Measurements from ENCODE around the gene FAM184A. TPM values are rescaled to one million over a fixed set of nuclear protein-coding genes. Genes with fewer than 3 reads are reported as not detected.

FAM184A gene
- total RNA-seq, 3 donors from 2014 or later: 7.0 to 12.8 (median 7.5) TPM

DNA sequence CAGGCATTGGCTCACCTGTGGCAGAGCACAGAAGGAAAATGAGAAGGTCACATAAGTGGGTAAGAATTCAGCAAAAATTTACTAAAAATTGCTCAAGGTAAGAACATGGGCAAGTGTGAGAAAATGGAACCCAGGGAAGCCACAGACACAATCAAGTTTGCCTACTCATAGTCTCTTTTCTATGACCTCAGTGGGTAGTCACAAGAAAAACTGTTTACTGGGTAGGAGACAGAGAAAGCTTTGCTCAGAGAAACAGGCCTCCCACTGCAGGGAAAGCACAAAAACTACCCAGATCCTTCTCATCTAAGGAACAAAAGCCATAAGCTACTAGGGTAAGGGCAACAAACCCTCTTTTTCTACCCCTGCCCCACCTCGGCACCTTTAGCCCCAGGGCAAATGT is 35.2 kb downstream of the FAM184A start:
- H3K36me3 ChIP-seq: no peaks in the 10 kb centered on the region
- intact Hi-C loops (cut with DNase I; ENCODE audit: low total_unique reads): no loop called here
- H3K4me3 ChIP-seq: no peak overlapping the region
- H3K4me1 ChIP-seq: no peaks in the 10 kb centered on the region
- no peaks in the 10 kb centered on the region for H3K9me3 ChIP-seq
- DNase-seq (ENCODE audit: low spot score in 2 of 2): no peak
- H3K27ac ChIP-seq: no peak overlapping the region
- H3K27me3 ChIP-seq: no peaks in the 10 kb centered on the region
- TF ChIP-seq POLR2AphosphoS5 (IDR thresholded peaks at IDR 0.05) (no peak), POLR2A (IDR thresholded peaks at IDR 0.05) (no peak)
- TF ChIP-seq, protein P1, sequence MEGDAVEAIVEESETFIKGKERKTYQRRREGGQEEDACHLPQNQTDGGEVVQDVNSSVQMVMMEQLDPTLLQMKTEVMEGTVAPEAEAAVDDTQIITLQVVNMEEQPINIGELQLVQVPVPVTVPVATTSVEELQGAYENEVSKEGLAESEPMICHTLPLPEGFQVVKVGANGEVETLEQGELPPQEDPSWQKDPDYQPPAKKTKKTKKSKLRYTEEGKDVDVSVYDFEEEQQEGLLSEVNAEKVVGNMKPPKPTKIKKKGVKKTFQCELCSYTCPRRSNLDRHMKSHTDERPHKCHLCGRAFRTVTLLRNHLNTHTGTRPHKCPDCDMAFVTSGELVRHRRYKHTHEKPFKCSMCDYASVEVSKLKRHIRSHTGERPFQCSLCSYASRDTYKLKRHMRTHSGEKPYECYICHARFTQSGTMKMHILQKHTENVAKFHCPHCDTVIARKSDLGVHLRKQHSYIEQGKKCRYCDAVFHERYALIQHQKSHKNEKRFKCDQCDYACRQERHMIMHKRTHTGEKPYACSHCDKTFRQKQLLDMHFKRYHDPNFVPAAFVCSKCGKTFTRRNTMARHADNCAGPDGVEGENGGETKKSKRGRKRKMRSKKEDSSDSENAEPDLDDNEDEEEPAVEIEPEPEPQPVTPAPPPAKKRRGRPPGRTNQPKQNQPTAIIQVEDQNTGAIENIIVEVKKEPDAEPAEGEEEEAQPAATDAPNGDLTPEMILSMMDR (IDR thresholded peaks at IDR 0.05): no peak

DNA sequence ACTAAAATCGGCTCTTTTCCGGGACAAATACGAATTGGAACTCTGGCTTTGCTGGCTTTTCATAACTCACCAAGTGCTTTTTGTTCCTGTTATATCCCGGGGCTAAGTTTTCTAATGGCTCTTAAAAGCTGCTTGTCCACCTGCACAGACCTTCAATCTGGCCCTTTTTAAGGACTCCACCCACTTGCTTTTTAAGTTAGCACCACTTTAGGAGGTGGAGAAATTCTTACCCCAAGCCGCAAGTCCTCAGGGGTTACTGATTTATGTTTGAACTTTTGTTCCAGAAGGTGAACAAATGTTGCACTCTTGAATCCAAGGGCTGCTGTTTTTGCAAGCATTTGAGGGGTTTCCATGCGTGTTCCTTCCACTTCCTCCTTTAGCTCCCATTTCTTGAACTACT is 37.8 kb downstream of the FAM184A start:
- TF ChIP-seq POLR2A (IDR thresholded peaks at IDR 0.05): no peak
- no peak overlapping the region for H3K27ac ChIP-seq
- H3K27me3 ChIP-seq: no peaks in the 10 kb centered on the region
- H3K36me3 ChIP-seq: no peaks in the 10 kb centered on the region
- no peak overlapping the region for H3K4me3 ChIP-seq
- no peaks in the 10 kb centered on the region for H3K4me1 ChIP-seq
- intact Hi-C loops (cut with DNase I; ENCODE audit: low total_unique reads): no loop called here
- DNase-seq (ENCODE audit: low spot score in 2 of 2): no peak
- no peaks in the 10 kb centered on the region for H3K9me3 ChIP-seq

DNA sequence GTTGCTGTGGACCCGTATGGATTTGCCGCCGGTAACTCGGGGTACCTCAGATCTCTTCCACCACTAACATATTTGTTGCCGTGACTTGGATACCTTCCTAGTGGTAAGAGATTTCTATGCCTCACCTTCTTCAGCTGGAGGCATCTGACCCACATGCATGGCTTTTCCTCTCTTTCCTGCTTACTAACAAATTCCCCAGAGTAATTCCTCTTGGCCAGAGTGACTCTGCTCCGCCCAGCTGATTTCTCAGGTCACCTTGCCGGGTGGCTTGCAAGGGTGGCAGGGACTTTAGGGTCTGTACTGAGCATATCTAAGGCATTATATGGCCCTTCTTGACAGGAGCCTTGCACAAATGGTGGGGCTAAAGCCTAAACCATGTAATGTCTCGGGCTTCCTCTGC is 38.2 kb downstream of the FAM184A start:
- intact Hi-C loops (cut with DNase I; ENCODE audit: low total_unique reads): no loop called here
- Histone ChIP-seq H3K4me1 (no peaks in the 10 kb centered on the region), H3K27me3 (no peaks in the 10 kb centered on the region), H3K4me3 (no peak overlapping the region), H3K27ac (no peak overlapping the region), H3K9me3 (no peaks in the 10 kb centered on the region), H3K36me3 (no peaks in the 10 kb centered on the region)
- DNase-seq (ENCODE audit: low spot score in 2 of 2): no peak
- TF ChIP-seq, protein P1 (IDR thresholded peaks at IDR 0.05): no peak
- TF ChIP-seq POLR2A (IDR thresholded peaks at IDR 0.05): no peak
- no peak for TF ChIP-seq POLR2AphosphoS5 (IDR thresholded peaks at IDR 0.05)

DNA sequence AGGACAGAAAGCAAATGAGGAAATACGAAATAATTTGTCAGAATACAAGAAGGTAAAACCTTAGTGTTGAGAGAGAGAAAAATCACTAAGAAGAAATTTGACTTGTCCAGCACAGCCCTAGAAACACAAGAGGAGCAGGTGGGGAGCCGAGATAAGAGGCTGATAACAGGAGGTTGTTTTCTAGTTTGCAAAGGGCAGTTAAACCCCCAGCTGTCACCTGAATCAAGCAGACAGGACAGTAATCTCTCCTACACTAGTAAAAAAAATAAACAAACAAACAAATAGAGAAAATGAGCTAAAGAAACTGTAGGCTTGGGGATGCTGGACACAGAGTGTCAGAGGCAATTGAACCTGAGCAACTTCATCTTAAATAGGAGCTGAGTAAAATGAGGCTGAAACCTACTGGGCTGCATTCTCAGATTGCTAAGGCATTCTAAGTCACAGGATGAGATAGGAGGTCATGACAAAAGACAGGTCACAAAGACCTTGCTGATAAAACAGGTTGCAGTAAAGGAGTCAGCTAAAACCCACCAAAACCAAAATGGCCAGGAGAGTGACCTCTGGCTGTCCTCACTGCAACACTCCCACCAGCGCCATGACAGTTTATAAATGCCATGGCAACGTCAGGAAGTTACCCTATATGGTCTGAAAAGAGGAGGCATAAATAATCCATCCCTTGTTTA is 40.4 kb downstream of the FAM184A start:
- no peaks in the 10 kb centered on the region for H3K9me3 ChIP-seq
- H3K36me3 ChIP-seq: no peaks in the 10 kb centered on the region
- TF ChIP-seq POLR2A (IDR thresholded peaks at IDR 0.05): no peak
- TF ChIP-seq, protein P1 (IDR thresholded peaks at IDR 0.05): no peak
- TF ChIP-seq POLR2AphosphoS5 (IDR thresholded peaks at IDR 0.05): no peak
- H3K27ac ChIP-seq: no peak overlapping the region
- H3K4me1 ChIP-seq: no peaks in the 10 kb centered on the region
- intact Hi-C loops (cut with DNase I; ENCODE audit: low total_unique reads): no loop called here
- no peak for DNase-seq (ENCODE audit: low spot score in 2 of 2)
- H3K27me3 ChIP-seq: no peaks in the 10 kb centered on the region
- H3K4me3 ChIP-seq: no peak overlapping the region

DNA sequence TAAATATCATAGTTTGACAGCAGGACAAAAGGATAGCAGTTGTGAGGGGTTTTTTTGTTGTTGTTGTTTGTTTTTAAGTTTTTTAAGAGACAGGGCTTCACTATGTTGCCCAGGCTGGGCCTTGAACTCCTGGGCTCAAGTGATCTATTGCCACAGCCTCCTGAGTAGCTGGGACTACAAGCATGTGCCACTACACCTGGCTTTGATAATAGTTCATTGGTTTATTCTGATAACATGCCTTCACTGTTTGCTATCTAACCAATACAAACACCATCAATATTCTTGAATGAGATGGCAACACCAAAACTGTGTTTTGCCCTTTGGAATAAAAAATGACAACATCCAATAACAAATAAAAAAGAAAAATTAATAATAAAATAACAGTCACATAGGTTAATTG is 41.2 kb downstream of the FAM184A start:
- H3K27me3 ChIP-seq: no peaks in the 10 kb centered on the region
- no peaks in the 10 kb centered on the region for H3K36me3 ChIP-seq
- no peaks in the 10 kb centered on the region for H3K9me3 ChIP-seq
- DNase-seq (ENCODE audit: low spot score in 2 of 2): no peak
- H3K4me1 ChIP-seq: no peaks in the 10 kb centered on the region
- H3K27ac ChIP-seq: no peak overlapping the region
- intact Hi-C loops (cut with DNase I; ENCODE audit: low total_unique reads): no loop called here
- TF ChIP-seq POLR2A (IDR thresholded peaks at IDR 0.05) (no peak), POLR2AphosphoS5 (IDR thresholded peaks at IDR 0.05) (no peak)
- TF ChIP-seq, protein P1 (IDR thresholded peaks at IDR 0.05): no peak
- no peak overlapping the region for H3K4me3 ChIP-seq

Measured in breast epithelium (tissue), 4 donors.